HG03025 (cell line): Measurements from ENCODE around the gene SIAH3.
"Not testable (repeated sequence)": the region's sequence is repeated elsewhere in the genome, so short reads cannot be mapped to it uniquely, and the experiment has no call there.

ENCODE experiments used
- ATAC-seq: cut with Tn5 transposase; IDR thresholded peaks from one replicate; pipeline ENCODE4 v1.9.1; 2021; ENCODE audit warnings: mild to moderate bottlenecking, moderate library complexity; ENCODE audit not compliant: unreplicated experiment, low FRiP score

Gene SIAH3

GRCh38 chr13:45851171-45851921 lies at the start of gene SIAH3:
Gene SIAH3 (minus strand): TSS chr13:45851753. CDS start chr13:45851629, 124 bp downstream.
- ATAC-seq: no peak

GRCh38 chr13:45899406-45899805 lies 47.9 kb upstream of the SIAH3 start:
- ATAC-seq: no peak

GRCh38 chr13:45897562-45897961 lies 46.0 kb upstream of the SIAH3 start:
- ATAC-seq: no peak

GRCh38 chr13:45896285-45896684 lies 44.7 kb upstream of the SIAH3 start:
- no peak for ATAC-seq

GRCh38 chr13:45895881-45896280 lies 44.3 kb upstream of the SIAH3 start:
- no peak for ATAC-seq

GRCh38 chr13:45892513-45892912 lies 41.0 kb upstream of the SIAH3 start:
- ATAC-seq: no peak

GRCh38 chr13:45889590-45890243 lies 38.2 kb upstream of the SIAH3 start:
- ATAC-seq: no peak

GRCh38 chr13:45886466-45886865 lies 34.9 kb upstream of the SIAH3 start:
- ATAC-seq: no peak

- ATAC-seq: no peak
Observed at GRCh38 chr13:45885194-45885593, 33.6 kb upstream of the SIAH3 start.

- ATAC-seq: no peak
Observed at GRCh38 chr13:45882626-45883025, 31.1 kb upstream of the SIAH3 start.

GRCh38 chr13:45881353-45881752 lies 29.8 kb upstream of the SIAH3 start:
- no peak for ATAC-seq

- ATAC-seq: no peak
Observed at GRCh38 chr13:45880242-45880641, 28.7 kb upstream of the SIAH3 start.

- no peak for ATAC-seq
Observed at GRCh38 chr13:45879666-45880065, 28.1 kb upstream of the SIAH3 start.

- ATAC-seq: no peak
Observed at GRCh38 chr13:45878966-45879365, 27.4 kb upstream of the SIAH3 start.

GRCh38 chr13:45876781-45877180 lies 25.2 kb upstream of the SIAH3 start:
- ATAC-seq: no peak

- ATAC-seq: no peak
Observed at GRCh38 chr13:45875951-45876350, 24.4 kb upstream of the SIAH3 start.

- no peak for ATAC-seq
Observed at GRCh38 chr13:45873491-45874325, 22.2 kb upstream of the SIAH3 start.

GRCh38 chr13:45872566-45872965 lies 21.0 kb upstream of the SIAH3 start:
- ATAC-seq: no peak

GRCh38 chr13:45871201-45871600 lies 19.6 kb upstream of the SIAH3 start:
- not testable (repeated sequence) for ATAC-seq

- no peak for ATAC-seq
Observed at GRCh38 chr13:45870232-45870631, 18.7 kb upstream of the SIAH3 start.

- ATAC-seq: no peak
Observed at GRCh38 chr13:45865414-45865813, 13.9 kb upstream of the SIAH3 start.
